Bronchial epithelial cell (primary cell): ENCODE data around the gene GTF3C1. TPM values are rescaled to one million over a fixed set of nuclear protein-coding genes. Genes with fewer than 3 reads are reported as not detected.

Source experiments
- DNase-seq: peaks from one replicate; pipeline ENCODE4 v3.0.0-alpha.2; 2010; ENCODE audit warnings: low read depth
- FAIRE-seq: peaks from 2 replicates; lab custom pipeline; 2011; peaks lifted over from hg19 to GRCh38; lab: Jason Lieb, UNC
- H3K27me3 ChIP-seq: 2 replicates; pipeline ENCODE4 v1.5.1; 2011; ENCODE audit warnings: low read length; ENCODE audit not compliant: control insufficient read depth, insufficient read depth
- H3K36me3 ChIP-seq: 2 replicates; pipeline ENCODE4 v1.5.1; 2011; ENCODE audit warnings: low read length; ENCODE audit not compliant: control insufficient read depth, insufficient read depth
- H3K4me3 ChIP-seq: 2 replicates; pipeline ENCODE4 v1.5.1; 2011; ENCODE audit warnings: mild to moderate bottlenecking, low read depth, low read length, control low read depth
- total RNA-seq: library from RNA; depleted of rRNA; stranded (reverse); fragments of >200 nt; gene quantifications from 2 replicates; pipeline ENCODE4 v1.2.1, GENCODE V29; 2014
- TF ChIP-seq, protein P1 (sequence below): IDR thresholded peaks from 2 replicates; pipeline ENCODE4 v1.5.1; 2011; ENCODE audit warnings: mild to moderate bottlenecking, moderate library complexity, low read length, control low read depth, inconsistent platforms; ENCODE audit not compliant: insufficient read depth, severe bottlenecking

The GTF3C1 gene
- 40.8 and 58.5 TPM in 2 replicates for total RNA-seq

DNA sequence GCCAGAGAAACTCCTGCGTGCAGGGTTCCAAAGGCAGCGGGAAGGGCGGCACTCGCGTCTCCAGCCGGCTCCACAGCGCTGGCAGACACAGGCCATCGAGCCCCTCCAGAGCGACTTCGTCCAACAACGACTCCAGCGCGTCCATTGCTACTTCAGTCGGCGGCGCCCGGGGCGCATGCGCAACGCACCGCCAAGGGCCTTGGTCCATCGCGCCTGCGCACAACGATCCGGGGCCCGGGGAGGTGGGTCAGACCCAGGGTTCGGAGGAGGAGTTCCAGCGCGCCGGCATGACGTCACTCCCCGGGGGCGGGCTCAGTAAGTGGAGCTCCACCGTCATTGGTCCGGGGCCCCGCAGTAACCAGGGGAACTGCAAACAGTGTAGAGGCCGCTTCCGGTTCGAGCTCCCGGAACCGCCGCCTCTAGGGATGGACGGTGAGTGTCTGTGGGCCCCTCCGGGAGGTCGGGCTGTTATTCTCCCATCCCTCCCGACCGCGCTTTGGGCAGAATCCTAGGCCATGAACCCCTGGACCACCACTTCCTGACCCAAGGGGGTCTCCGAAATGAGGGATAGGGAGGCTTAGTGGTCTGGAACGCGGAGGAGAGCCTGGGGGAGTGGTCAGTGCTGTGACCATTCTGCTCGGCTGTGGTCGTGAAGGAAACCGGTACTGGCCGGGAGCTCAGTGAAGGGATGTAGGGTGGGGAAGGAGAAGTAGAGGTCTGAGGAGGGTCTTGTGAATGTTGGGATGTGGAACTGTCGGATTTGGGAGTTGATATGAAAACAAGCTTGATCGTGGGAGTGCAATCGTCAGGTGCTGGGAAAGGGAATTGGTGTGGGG is at the start of gene GTF3C1, which contains the start of gene KATNIP:
TSS of gene GTF3C1 (minus strand) at position 168 of the 836 bp plus-strand sequence. CDS start at position 145, 23 bp downstream.
TSS of gene KATNIP (plus strand) at position 399 of the 836 bp plus-strand sequence. CDS start at position 426, 27 bp downstream.
- no peak for FAIRE-seq
- H3K27me3 ChIP-seq, result no peaks in the 10 kb centered on the region
- peak; percentile 91 for DNase-seq
- TF ChIP-seq, protein P1, sequence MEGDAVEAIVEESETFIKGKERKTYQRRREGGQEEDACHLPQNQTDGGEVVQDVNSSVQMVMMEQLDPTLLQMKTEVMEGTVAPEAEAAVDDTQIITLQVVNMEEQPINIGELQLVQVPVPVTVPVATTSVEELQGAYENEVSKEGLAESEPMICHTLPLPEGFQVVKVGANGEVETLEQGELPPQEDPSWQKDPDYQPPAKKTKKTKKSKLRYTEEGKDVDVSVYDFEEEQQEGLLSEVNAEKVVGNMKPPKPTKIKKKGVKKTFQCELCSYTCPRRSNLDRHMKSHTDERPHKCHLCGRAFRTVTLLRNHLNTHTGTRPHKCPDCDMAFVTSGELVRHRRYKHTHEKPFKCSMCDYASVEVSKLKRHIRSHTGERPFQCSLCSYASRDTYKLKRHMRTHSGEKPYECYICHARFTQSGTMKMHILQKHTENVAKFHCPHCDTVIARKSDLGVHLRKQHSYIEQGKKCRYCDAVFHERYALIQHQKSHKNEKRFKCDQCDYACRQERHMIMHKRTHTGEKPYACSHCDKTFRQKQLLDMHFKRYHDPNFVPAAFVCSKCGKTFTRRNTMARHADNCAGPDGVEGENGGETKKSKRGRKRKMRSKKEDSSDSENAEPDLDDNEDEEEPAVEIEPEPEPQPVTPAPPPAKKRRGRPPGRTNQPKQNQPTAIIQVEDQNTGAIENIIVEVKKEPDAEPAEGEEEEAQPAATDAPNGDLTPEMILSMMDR, result no peak
- H3K36me3 ChIP-seq, result peaks cover 2% of the 10 kb centered on the region
- peak within 1 kb of the TSS; percentile 82 for H3K4me3 ChIP-seq

GRCh38 chr16:27598931-27599565 is 49.3 kb upstream of the GTF3C1 start:
- Histone ChIP-seq H3K27me3 (no peaks in the 10 kb centered on the region), H3K36me3 (peaks cover 3% of the 10 kb centered on the region), H3K4me3 (no peak overlapping the region)
- TF ChIP-seq, protein P1, result no peak
- no peak for DNase-seq
- no peak for FAIRE-seq

- TF ChIP-seq, protein P1, result no peak
- Histone ChIP-seq H3K27me3 (no peaks in the 10 kb centered on the region), H3K36me3 (peaks cover 3% of the 10 kb centered on the region), H3K4me3 (no peak overlapping the region)
- FAIRE-seq, result no peak
- DNase-seq, result no peak
These were observed 48.5 kb upstream of the GTF3C1 start for GRCh38 chr16:27598220-27598619.

- Histone ChIP-seq H3K27me3 (no peaks in the 10 kb centered on the region), H3K36me3 (peaks cover 3% of the 10 kb centered on the region), H3K4me3 (no peak overlapping the region)
- DNase-seq (no peak), FAIRE-seq (no peak)
- TF ChIP-seq, protein P1, result no peak
These were observed 47.6 kb upstream of the GTF3C1 start for GRCh38 chr16:27597361-27597760.

- DNase-seq (no peak), FAIRE-seq (no peak)
- TF ChIP-seq, protein P1, result no peak
- Histone ChIP-seq H3K4me3 (no peak overlapping the region), H3K27me3 (no peaks in the 10 kb centered on the region), H3K36me3 (peaks cover 3% of the 10 kb centered on the region)
These were observed 46.7 kb upstream of the GTF3C1 start for GRCh38 chr16:27596411-27596810.
